Lower leg skin (tissue), 4 donors: ENCODE measurements around the gene PA2G4. TPM values are rescaled to one million over a fixed set of nuclear protein-coding genes. Genes with fewer than 3 reads are reported as not detected.

Experiments
- DNase-seq, 2 donors: peaks; one replicate each; pipeline ENCODE4 v3.0.0-alpha.2; 2019; ENCODE audit warnings: low spot score in 2 of 2
- H3K4me3 ChIP-seq: fragments of 200-600 bp; sonication (generic); 2 replicates; pipeline ENCODE4 v1.5.1; 2017; ENCODE audit warnings: mild to moderate bottlenecking, low read depth; ENCODE audit not compliant: poor library complexity, severe bottlenecking
- CTCF ChIP-seq, 3 donors: fragments of 450-650 bp; IDR thresholded peaks; one replicate each; pipeline ENCODE4 v1.5.1; 2016; ENCODE audit warnings: antibody characterized with exemption in 3 of 3, mild to moderate bottlenecking in 3 of 3, moderate library complexity in 2 of 3
- POLR2A ChIP-seq, 2 donors: fragments of 450-650 bp; IDR thresholded peaks; one replicate each; pipeline ENCODE4 v1.6.1; 2016 to 2017; ENCODE audit warnings: antibody characterized with exemption in 2 of 2, mild to moderate bottlenecking in 1 of 2, moderate library complexity in 1 of 2
- WGBS, 2 donors: methylation state at CpG; one replicate each; pipeline ENCODE4 v1.1.5; 2018; 5-methylcytosine and 5-hydroxymethylcytosine counted together
- intact Hi-C: fragments of 100-400 bp; cut with DNase I; formaldehyde crosslinking; loops from one replicate; pipeline ENCODE4 v1.15.0; 2023; ENCODE audit warnings: low total_unique reads
- total RNA-seq, 4 donors: library from RNA; depleted of rRNA; stranded (reverse); fragments of >200 nt; gene quantifications; one replicate each; pipeline ENCODE4 v1.1.0, GENCODE V29; 2016

The PA2G4 gene
- total RNA-seq, 4 donors from 2014 or later = 118 to 201 (median 130) TPM

DNA sequence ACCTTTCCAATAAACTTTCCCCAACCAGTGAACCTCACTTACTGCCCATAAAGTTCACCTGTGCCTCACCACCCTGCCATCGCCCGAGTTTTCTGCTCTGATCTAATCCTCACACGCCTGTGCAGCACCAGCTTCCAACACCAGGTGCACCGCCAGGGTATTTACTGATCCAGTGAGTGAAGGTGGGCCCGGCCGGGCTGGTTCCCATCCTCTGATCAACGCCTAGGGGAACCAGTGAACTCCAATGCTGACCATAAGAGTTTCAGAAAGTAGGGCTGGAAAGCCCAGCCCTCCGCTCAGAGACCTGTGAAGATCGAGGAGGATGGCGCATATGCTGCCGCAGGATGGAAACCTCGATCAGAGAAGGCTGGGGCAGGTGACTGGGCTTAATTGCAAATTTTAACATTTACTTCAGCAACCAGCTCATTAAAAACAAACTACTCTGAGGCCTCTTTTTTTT, 47.3 kb downstream of the PA2G4 start:
- peak overlapping the region; percentile 49 for H3K4me3 ChIP-seq
- DNase-seq = peak; percentile 56 to 91
- 6 to 14% methylated on average over 12 of the region's 12 CpGs for WGBS, 2 donors
- TF ChIP-seq CTCF (IDR thresholded peaks at IDR 0.05) (no peak), POLR2A (IDR thresholded peaks at IDR 0.05) (no peak)
- intact Hi-C loops = no loop called here

GRCh38 chr12:56152132-56152755, 47.9 kb downstream of the PA2G4 start, which contains the start of gene MYL6B:
MYL6B (plus strand) TSS chr12:56152587; CDS start chr12:56153919, 1,332 bp downstream.
- intact Hi-C loops = no loop called here
- H3K4me3 ChIP-seq = peak within 1 kb of the TSS; percentile 49
- no peak for TF ChIP-seq CTCF (IDR thresholded peaks at IDR 0.05)
- no peak for TF ChIP-seq POLR2A (IDR thresholded peaks at IDR 0.05)
- peak; percentile 93 to 99 for DNase-seq
- 0 to 1% methylated on average over 35 to 36 of the region's 37 CpGs for WGBS, 2 donors

DNA sequence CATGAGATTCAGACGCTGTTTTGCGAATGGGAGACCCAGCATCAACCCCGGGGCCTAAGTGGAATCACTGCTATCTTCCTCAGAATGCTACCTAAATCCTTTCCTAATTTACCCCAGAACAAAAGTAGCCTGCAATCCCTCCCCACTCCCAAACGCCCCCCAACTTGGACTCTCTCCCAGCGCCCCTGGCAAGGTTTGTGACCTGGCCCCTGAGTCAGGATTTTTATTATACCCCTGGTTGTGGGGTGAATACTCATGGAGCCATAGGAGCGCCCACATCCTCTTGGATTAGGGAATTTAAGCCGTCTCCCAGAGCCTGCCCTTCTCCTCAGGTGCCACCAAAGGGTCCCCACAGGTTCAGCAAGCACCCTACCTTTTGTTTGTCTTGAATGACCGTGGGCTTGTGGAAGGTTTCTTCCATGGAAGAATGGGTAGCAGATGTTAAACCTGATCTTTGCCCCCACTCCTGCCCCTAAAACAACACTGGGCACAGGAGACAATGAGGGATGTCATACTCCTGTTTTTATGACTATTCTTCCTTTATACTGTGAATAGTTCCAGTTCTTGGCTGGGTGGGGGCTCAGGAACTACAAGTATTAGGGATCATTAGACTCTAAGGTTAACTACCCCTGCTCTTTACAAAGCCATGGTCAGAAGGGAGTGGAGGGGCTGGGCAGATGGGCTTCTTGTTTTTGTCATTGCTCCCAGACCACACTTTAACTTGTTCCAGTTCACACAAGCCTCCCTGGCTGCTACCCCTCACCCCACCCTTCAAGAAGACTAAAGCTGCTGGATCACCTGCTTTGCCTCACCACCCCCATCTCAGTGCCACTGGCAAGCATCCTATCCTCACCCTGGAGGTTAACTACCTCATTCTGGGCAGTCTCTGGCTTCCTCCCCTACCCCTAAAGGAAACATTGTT, 48.7 kb downstream of the PA2G4 start:
- intact Hi-C loops = no loop called here
- WGBS, 2 donors = 9 to 13% methylated on average over 8 of the region's 8 CpGs
- TF ChIP-seq CTCF (IDR thresholded peaks at IDR 0.05) = no peak
- TF ChIP-seq POLR2A (IDR thresholded peaks at IDR 0.05) = no peak
- H3K4me3 ChIP-seq = no peak overlapping the region
- no peak for DNase-seq

DNA sequence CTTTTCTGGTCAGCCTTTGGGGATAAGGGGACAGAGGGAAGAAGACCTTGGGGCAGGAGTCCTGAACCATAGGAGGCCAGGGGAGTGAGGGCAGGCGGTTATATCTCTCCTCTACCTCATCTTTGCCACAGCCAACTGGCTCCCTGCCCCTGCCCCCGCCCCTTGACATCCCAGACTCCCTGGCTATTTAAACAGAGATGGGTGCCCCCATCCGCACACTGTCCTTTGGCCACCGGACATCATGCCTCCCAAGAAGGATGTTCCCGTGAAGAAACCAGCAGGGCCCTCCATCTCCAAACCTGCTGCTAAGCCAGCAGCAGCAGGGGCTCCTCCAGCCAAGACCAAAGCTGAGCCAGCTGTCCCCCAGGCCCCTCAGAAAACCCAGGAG, 49.3 kb downstream of the PA2G4 start:
- WGBS, 2 donors = 71 to 73% methylated on average over 5 of the region's 5 CpGs
- DNase-seq = no peak
- TF ChIP-seq POLR2A (IDR thresholded peaks at IDR 0.05) (no peak), CTCF (IDR thresholded peaks at IDR 0.05) (no peak)
- no peak overlapping the region for H3K4me3 ChIP-seq
- intact Hi-C loops = no loop called here

GRCh38 chr12:56154246-56154771, 50.0 kb downstream of the PA2G4 start:
- no peak for DNase-seq
- WGBS, 2 donors = 100% methylated on average over 1 of the region's 1 CpG
- H3K4me3 ChIP-seq = no peak overlapping the region
- no peak for TF ChIP-seq POLR2A (IDR thresholded peaks at IDR 0.05)
- TF ChIP-seq CTCF (IDR thresholded peaks at IDR 0.05) = no peak
- intact Hi-C loops = no loop called here
